ENCODE results near the gene IQSEC3. TPM values are rescaled to one million over a fixed set of nuclear protein-coding genes. Genes with fewer than 3 reads are reported as not detected.

The IQSEC3 gene
- total and polyA plus RNA-seq, 2 of the 13 experiments (the other 11 are each of a cell fraction or from before 2014, with no cell fraction given): not detected

GRCh38 chr12:175759-176158 lies 109.2 kb downstream of the IQSEC3 start (continued):
- no peak for TF ChIP-seq IRX3 (CRISPR knock-in tag; IDR thresholded peaks at IDR 0.05; ENCODE audit: borderline replicate concordance, low read depth)

GRCh38 chr12:176321-177181 lies 110.0 kb downstream of the IQSEC3 start:
- peak; percentile 77 for FAIRE-seq
- 2% methylated on average over 7 of the region's 16 CpGs for WGBS (ENCODE audit: low lambda C conversion rate)
- no peaks in the 10 kb centered on the region for H3K79me2 ChIP-seq (ENCODE audit: insufficient read depth, low read length)
- no peak overlapping the region for H2AFZ ChIP-seq (ENCODE audit: low read length)
- H3K9ac ChIP-seq (ENCODE audit: insufficient read depth, low read depth, low read length): no peak overlapping the region
- intact Hi-C loops (cut with micrococcal nuclease; ENCODE audit: unreplicated experiment): loop anchor here (5.0 kb wide), 1 partner anchor 36 kb away; the partner anchor contains the start of gene SLC6A12
- in situ Hi-C loops (cut with HindIII; ENCODE audit: extremely low pct_ligation_motif_present, low pct_unique_long_range_greater_than_20kb): no loop called here
- H3K4me1 ChIP-seq (ENCODE audit: insufficient read depth, low read length): peaks cover 52% of the 10 kb centered on the region
- ChIA-PET POLR2A (no interaction called here), CTCF (ENCODE audit: low intra/inter-chr PET ratio, low total read pairs) (no interaction called here)
- no peaks in the 10 kb centered on the region for H3K36me3 ChIP-seq (replicated peaks in 1 of 2; ENCODE audit: control insufficient read depth in 1 of 2, insufficient read depth in 2 of 2, low read length in 2 of 2)
- H3K27me3 ChIP-seq (ENCODE audit: control insufficient read depth in 1 of 2, insufficient read depth in 2 of 2, low read length in 2 of 2): peaks cover 10 to 59% of the 10 kb centered on the region in 2 experiments; a peak in 4 of 5 replicates
- DNase-seq (ENCODE audit: low spot score): peak; percentile 61
- H3K4me3 ChIP-seq (replicated peaks in 1 of 3; ENCODE audit: insufficient read depth in 1 of 3, low read depth in 2 of 3, low read length in 3 of 3): peak overlapping the region in 1 of 3 experiments; percentile 52; a peak in 2 of 6 replicates
- peak; percentile 76 for ATAC-seq
- BruUV-seq (replicated peaks): no TSS peak
- H3K27ac ChIP-seq (ENCODE audit: extremely low read length, insufficient read depth, low read length): no peak overlapping the region
- H3K4me2 ChIP-seq (ENCODE audit: low read depth, low read length): peak overlapping the region; percentile 67
- H4K20me1 ChIP-seq (ENCODE audit: insufficient read depth, low read length): no peaks in the 10 kb centered on the region
- H3K9me3 ChIP-seq (ENCODE audit: low read length): no peaks in the 10 kb centered on the region
- TF ChIP-seq, protein P1, sequence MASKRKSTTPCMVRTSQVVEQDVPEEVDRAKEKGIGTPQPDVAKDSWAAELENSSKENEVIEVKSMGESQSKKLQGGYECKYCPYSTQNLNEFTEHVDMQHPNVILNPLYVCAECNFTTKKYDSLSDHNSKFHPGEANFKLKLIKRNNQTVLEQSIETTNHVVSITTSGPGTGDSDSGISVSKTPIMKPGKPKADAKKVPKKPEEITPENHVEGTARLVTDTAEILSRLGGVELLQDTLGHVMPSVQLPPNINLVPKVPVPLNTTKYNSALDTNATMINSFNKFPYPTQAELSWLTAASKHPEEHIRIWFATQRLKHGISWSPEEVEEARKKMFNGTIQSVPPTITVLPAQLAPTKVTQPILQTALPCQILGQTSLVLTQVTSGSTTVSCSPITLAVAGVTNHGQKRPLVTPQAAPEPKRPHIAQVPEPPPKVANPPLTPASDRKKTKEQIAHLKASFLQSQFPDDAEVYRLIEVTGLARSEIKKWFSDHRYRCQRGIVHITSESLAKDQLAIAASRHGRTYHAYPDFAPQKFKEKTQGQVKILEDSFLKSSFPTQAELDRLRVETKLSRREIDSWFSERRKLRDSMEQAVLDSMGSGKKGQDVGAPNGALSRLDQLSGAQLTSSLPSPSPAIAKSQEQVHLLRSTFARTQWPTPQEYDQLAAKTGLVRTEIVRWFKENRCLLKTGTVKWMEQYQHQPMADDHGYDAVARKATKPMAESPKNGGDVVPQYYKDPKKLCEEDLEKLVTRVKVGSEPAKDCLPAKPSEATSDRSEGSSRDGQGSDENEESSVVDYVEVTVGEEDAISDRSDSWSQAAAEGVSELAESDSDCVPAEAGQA (IDR thresholded peaks at IDR 0.05; ENCODE audit: low read depth): peak; percentile 78
- TF ChIP-seq, protein P1 (CRISPR knock-in tag; IDR thresholded peaks at IDR 0.05; ENCODE audit: borderline replicate concordance): no peak
- TF ChIP-seq HNF4G (IDR thresholded peaks at IDR 0.05; ENCODE audit: borderline replicate concordance, low read depth, low read length) (0 out of 2 replicates have a peak, but pooled peaks have one; percentile 36), HNF4G (CRISPR knock-in tag; IDR thresholded peaks at IDR 0.05; ENCODE audit: borderline replicate concordance, low read depth) (0 out of 2 replicates have a peak, but pooled peaks have one; percentile 27), JUND (CRISPR knock-in tag; IDR thresholded peaks at IDR 0.05) (0 out of 2 replicates have a peak, but pooled peaks have one; percentile 21), ZBTB21 (CRISPR knock-in tag; IDR thresholded peaks at IDR 0.05) (peak; percentile 95), ZFP91 (CRISPR knock-in tag; IDR thresholded peaks at IDR 0.05; ENCODE audit: borderline replicate concordance) (peak; percentile 47; the same call in 1 of the 2 replicates), LCORL (IDR thresholded peaks at IDR 0.05) (no peak), LCORL (CRISPR knock-in tag; IDR thresholded peaks at IDR 0.05) (peak; percentile 44; the same call in 1 of the 2 replicates), SALL1 (CRISPR knock-in tag; IDR thresholded peaks at IDR 0.05) (peak; percentile 19; the same call in 1 of the 2 replicates)
